Activated T-helper 2 cell treated with anti-CD3 and anti-CD28 coated beads, Interferon-gamma antibody, Interleukin-2, Interleukin-4, amounts not matched to agents 10 μg/mL and 5 μg/mL and 100 μg/mL, durations not matched to agents 14 hours and 24 hours and 36 hours (primary cell): ENCODE measurements around the gene EPHA6. TPM values are rescaled to one million over a fixed set of nuclear protein-coding genes. Genes with fewer than 3 reads are reported as not detected.

Experiments
- DNase-seq: peaks from one replicate; pipeline ENCODE4 v3.0.0; 2021; ENCODE audit warnings: low spot score
- H3K27ac Mint-ChIP-seq: one replicate; pipeline ENCODE4 v1.8.0; 2021; ENCODE audit warnings: mixed read lengths
- H3K27me3 Mint-ChIP-seq: one replicate; pipeline ENCODE4 v1.8.0; 2021; ENCODE audit warnings: low read depth, mixed read lengths
- H3K36me3 Mint-ChIP-seq: one replicate; pipeline ENCODE4 v1.8.0; 2021; ENCODE audit warnings: low read depth, mixed read lengths
- H3K4me1 Mint-ChIP-seq: one replicate; pipeline ENCODE4 v1.8.0; 2021; ENCODE audit warnings: low read depth, mixed read lengths
- H3K4me3 Mint-ChIP-seq: one replicate; pipeline ENCODE4 v1.8.0; 2021; ENCODE audit warnings: low read depth, mild to moderate bottlenecking, moderate library complexity, mixed read lengths
- H3K9me3 Mint-ChIP-seq: one replicate; pipeline ENCODE4 v1.8.0; 2021; ENCODE audit warnings: mixed read lengths
- intact Hi-C: fragments of 100-400 bp; cut with micrococcal nuclease; formaldehyde crosslinking; loops from one replicate; pipeline ENCODE4 v1.15.1; 2023
- total RNA-seq: library from RNA; stranded (reverse); gene quantifications from 2 replicates; pipeline ENCODE4 v1.2.3, GENCODE V29; 2022

The EPHA6 gene
- total RNA-seq, 1 donor from 2014 or later, result not detected

DNA sequence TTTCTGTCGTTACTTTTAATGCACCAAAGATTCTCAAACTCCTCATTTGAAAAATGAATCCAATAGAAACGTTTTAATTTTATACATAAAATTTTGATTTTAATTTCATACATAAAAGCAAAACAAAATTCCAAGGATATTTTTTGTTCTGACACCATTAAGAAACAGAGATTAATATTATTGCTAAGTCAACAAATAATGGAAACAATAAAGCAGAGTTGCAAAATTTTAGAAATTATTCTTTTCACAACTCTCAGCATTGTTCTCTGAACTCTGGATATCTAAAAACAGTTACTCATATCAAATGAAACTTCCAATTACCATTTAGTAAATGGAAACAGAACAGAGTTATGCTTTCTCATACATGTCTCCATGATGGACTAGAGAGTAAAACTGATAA is 260.2 kb downstream of the EPHA6 start:
- intact Hi-C loops, result no loop called here
- no peak for DNase-seq
- H3K9me3 Mint-ChIP-seq, result peaks cover 6% of the 10 kb centered on the region
- H3K4me1 Mint-ChIP-seq, result no peaks in the 10 kb centered on the region
- H3K27me3 Mint-ChIP-seq, result no peaks in the 10 kb centered on the region
- H3K27ac Mint-ChIP-seq, result no peak overlapping the region
- no peaks in the 10 kb centered on the region for H3K36me3 Mint-ChIP-seq
- H3K4me3 Mint-ChIP-seq, result no peak overlapping the region

DNA sequence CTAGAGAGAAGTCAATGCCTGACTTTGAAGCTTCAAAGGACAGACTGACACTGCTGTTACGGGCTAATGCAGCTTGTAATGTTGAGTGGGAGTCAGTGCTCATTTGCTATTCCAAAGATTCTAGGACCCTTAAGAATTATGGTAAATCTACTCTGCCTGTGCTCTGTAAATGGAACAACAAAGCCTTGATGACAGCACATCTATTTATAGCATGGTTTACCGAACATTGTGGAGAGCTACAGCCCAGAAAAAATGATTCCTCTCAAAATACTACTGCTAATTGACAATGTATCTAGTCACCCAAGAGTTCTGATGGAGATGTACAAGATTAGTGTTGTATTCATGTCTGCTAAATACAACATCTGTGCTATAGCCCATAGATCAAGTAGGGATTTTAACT is 262.3 kb downstream of the EPHA6 start:
- no peaks in the 10 kb centered on the region for H3K27me3 Mint-ChIP-seq
- no peak for DNase-seq
- H3K4me1 Mint-ChIP-seq, result no peaks in the 10 kb centered on the region
- H3K4me3 Mint-ChIP-seq, result no peak overlapping the region
- no peaks in the 10 kb centered on the region for H3K36me3 Mint-ChIP-seq
- intact Hi-C loops, result no loop called here
- peaks cover 5% of the 10 kb centered on the region for H3K9me3 Mint-ChIP-seq
- H3K27ac Mint-ChIP-seq, result no peak overlapping the region

DNA sequence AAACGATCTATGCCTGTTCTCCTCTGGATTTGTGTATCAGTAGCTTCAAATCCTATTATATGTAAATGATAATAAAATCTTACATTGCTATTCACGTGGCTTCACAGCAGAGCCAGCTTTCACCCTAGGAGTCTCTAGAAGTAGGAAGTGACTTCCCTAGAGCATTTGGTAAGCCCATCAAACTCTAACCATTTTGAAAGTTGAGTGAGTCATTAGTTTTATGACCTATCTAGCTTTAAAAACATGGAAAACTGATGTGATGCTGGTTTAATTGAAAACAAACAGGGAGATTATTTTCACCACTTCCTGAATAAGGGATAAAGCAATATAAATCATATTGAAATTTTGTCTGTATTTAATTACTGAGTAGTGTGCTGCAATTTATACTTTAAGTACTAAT is 275.2 kb downstream of the EPHA6 start:
- DNase-seq, result no peak
- Mint-ChIP-seq H3K27ac (no peak overlapping the region), H3K9me3 (peaks cover under 1% of the 10 kb centered on the region), H3K4me3 (no peak overlapping the region), H3K27me3 (no peaks in the 10 kb centered on the region), H3K36me3 (no peaks in the 10 kb centered on the region), H3K4me1 (no peaks in the 10 kb centered on the region)
- intact Hi-C loops, result no loop called here

DNA sequence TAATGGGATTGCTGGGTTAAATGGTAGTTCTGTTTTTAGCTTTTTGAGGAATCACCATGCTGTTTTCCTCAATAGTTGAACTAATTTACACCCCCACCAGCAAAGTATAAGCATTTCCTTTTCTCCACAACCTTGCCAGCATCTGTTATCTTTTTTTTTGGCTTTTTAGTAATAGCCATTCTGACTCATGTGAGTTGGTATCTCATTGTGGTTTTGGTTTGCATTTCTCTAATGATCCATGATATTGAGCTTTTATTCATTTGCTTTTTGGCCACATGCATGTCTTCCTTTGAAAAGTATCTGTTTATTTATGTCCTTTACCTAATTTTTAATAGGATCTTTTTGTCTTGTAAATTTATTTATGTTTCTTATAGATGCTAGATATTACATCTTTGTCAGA is 288.2 kb downstream of the EPHA6 start:
- DNase-seq, result no peak
- Mint-ChIP-seq H3K9me3 (no peaks in the 10 kb centered on the region), H3K27ac (no peak overlapping the region), H3K4me1 (no peaks in the 10 kb centered on the region), H3K4me3 (no peak overlapping the region), H3K36me3 (no peaks in the 10 kb centered on the region), H3K27me3 (no peaks in the 10 kb centered on the region)
- intact Hi-C loops, result no loop called here

- Mint-ChIP-seq H3K27me3 (no peaks in the 10 kb centered on the region), H3K9me3 (no peaks in the 10 kb centered on the region), H3K4me3 (no peak overlapping the region), H3K4me1 (no peaks in the 10 kb centered on the region), H3K27ac (no peak overlapping the region), H3K36me3 (no peaks in the 10 kb centered on the region)
- intact Hi-C loops, result no loop called here
- DNase-seq, result no peak
Observed at GRCh38 chr3:97105989-97106651, 291.7 kb downstream of the EPHA6 start.

- no peaks in the 10 kb centered on the region for H3K27me3 Mint-ChIP-seq
- H3K27ac Mint-ChIP-seq, result no peak overlapping the region
- H3K9me3 Mint-ChIP-seq, result no peaks in the 10 kb centered on the region
- intact Hi-C loops, result no loop called here
- no peak for DNase-seq
- no peak overlapping the region for H3K4me3 Mint-ChIP-seq
- no peaks in the 10 kb centered on the region for H3K36me3 Mint-ChIP-seq
- no peaks in the 10 kb centered on the region for H3K4me1 Mint-ChIP-seq
Observed at GRCh38 chr3:97106652-97106989, 292.2 kb downstream of the EPHA6 start.

DNA sequence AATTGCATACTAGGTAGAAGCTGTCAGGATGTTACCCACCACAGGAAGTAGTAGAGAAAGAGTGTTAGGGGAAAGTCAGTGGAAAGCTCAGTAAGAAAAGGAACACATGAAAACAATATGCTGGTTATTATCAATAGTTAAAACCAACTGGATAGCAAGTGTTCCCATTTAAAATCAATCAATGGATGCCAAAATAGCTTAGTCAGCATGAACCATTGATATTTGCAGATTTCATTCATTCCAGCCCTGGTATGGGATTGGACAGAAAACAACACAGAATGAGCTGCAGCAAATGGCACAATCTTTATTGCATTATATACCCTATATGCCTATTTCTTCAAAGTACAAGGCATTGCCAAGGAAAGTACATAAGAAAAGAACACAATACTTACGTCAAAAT is 293.7 kb downstream of the EPHA6 start:
- no peaks in the 10 kb centered on the region for H3K4me1 Mint-ChIP-seq
- H3K27ac Mint-ChIP-seq, result no peak overlapping the region
- intact Hi-C loops, result no loop called here
- DNase-seq, result no peak
- no peaks in the 10 kb centered on the region for H3K36me3 Mint-ChIP-seq
- no peak overlapping the region for H3K4me3 Mint-ChIP-seq
- no peaks in the 10 kb centered on the region for H3K27me3 Mint-ChIP-seq
- no peaks in the 10 kb centered on the region for H3K9me3 Mint-ChIP-seq

DNA sequence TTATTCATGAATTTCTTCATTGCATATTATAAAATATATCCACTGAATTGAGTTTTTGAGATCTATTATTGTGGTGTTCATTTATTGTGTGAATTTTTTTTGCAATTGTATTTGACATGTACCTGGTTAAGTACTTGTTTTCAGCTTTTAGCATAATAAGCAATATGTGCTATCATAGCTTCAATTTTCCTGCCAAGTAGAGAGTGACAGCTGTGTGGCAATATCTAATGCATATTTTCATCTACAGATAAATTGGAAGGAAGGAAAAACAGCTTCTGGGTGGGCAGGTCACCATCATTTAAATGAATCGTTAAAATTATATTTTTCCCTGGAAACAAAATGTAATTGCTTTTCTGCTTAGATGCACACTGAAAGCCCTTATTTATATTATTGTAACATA is 296.9 kb downstream of the EPHA6 start:
- H3K4me3 Mint-ChIP-seq, result no peak overlapping the region
- H3K27me3 Mint-ChIP-seq, result no peaks in the 10 kb centered on the region
- no peaks in the 10 kb centered on the region for H3K9me3 Mint-ChIP-seq
- H3K4me1 Mint-ChIP-seq, result no peaks in the 10 kb centered on the region
- H3K36me3 Mint-ChIP-seq, result no peaks in the 10 kb centered on the region
- no peak overlapping the region for H3K27ac Mint-ChIP-seq
- DNase-seq, result no peak
- intact Hi-C loops, result no loop called here

DNA sequence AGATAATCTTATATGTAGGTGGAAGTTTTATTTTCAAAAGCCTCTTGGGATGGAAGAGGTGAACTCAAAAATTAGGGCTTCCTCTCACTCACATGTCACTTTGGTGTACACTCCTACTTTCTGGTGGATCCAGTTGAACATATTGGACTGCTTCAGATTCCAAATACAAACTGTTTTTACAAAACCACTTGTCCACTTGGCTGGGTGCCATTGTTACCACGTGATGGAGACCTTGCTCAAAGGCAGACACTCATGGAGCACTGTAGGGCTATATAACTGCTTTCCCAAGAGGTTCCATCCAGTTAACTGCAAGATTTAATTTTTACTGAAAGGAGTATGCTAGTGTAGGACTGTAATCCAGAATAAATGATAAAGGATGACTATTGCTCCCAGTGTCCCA is 307.0 kb downstream of the EPHA6 start:
- DNase-seq, result no peak
- Mint-ChIP-seq H3K4me3 (no peak overlapping the region), H3K36me3 (no peaks in the 10 kb centered on the region), H3K27me3 (no peaks in the 10 kb centered on the region), H3K4me1 (no peaks in the 10 kb centered on the region), H3K9me3 (peaks cover 5% of the 10 kb centered on the region), H3K27ac (no peak overlapping the region)
- intact Hi-C loops, result no loop called here

DNA sequence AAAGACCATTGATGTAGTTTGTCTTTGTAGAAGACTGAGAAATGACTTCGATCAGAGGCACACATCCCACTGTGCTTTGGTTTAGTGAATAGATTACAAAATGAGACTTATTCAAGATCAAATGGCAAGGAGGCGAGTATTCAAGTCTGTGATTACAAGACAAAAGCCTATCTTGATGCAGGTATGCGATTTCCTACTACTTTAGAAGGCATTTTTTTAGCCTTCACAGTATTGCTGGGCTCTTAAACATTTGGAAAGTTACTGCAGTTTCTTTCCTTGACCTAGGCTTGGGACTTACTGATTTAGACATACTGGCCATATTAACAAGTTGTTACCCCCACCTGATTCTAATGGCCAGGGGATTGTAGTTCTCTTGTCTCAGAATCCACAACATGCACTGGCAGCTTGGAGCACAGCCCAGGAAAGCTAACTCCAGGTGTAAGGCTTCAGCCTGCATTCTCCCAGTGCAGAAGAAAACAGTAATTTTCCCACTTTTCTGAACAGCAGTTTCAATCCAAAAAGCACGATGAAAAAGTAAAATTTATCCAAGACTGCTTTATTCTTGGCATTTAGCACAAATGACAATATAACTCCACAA is 311.6 kb downstream of the EPHA6 start:
- DNase-seq, result no peak
- H3K9me3 Mint-ChIP-seq, result peaks cover 9% of the 10 kb centered on the region
- no peak overlapping the region for H3K27ac Mint-ChIP-seq
- no peaks in the 10 kb centered on the region for H3K27me3 Mint-ChIP-seq
- H3K4me1 Mint-ChIP-seq, result no peaks in the 10 kb centered on the region
- no peak overlapping the region for H3K4me3 Mint-ChIP-seq
- intact Hi-C loops, result no loop called here
- H3K36me3 Mint-ChIP-seq, result no peaks in the 10 kb centered on the region

- peaks cover 4% of the 10 kb centered on the region for H3K9me3 Mint-ChIP-seq
- no peaks in the 10 kb centered on the region for H3K4me1 Mint-ChIP-seq
- DNase-seq, result no peak
- no peak overlapping the region for H3K4me3 Mint-ChIP-seq
- intact Hi-C loops, result no loop called here
- H3K27ac Mint-ChIP-seq, result no peak overlapping the region
- H3K27me3 Mint-ChIP-seq, result no peaks in the 10 kb centered on the region
- no peaks in the 10 kb centered on the region for H3K36me3 Mint-ChIP-seq
Observed at GRCh38 chr3:97131476-97131875, 317.1 kb downstream of the EPHA6 start.

- H3K27ac Mint-ChIP-seq, result no peak overlapping the region
Observed at GRCh38 chr3:97138914-97139541, 324.6 kb downstream of the EPHA6 start.

GRCh38 chr3:97148931-97149330 is 334.5 kb downstream of the EPHA6 start:
- Mint-ChIP-seq H3K27me3 (no peaks in the 10 kb centered on the region), H3K9me3 (no peaks in the 10 kb centered on the region), H3K27ac (no peak overlapping the region), H3K4me1 (no peaks in the 10 kb centered on the region), H3K36me3 (no peaks in the 10 kb centered on the region), H3K4me3 (no peak overlapping the region)
- no peak for DNase-seq
- intact Hi-C loops, result no loop called here

More at GRCh38 chr3:97138914-97139541, 324.6 kb downstream of the EPHA6 start:
- H3K36me3 Mint-ChIP-seq, result no peaks in the 10 kb centered on the region
- peaks cover 21% of the 10 kb centered on the region for H3K9me3 Mint-ChIP-seq
- intact Hi-C loops, result no loop called here
- DNase-seq, result no peak
- H3K4me3 Mint-ChIP-seq, result no peak overlapping the region
- H3K27me3 Mint-ChIP-seq, result no peaks in the 10 kb centered on the region
- no peaks in the 10 kb centered on the region for H3K4me1 Mint-ChIP-seq
